Frontal cortex (tissue), 4 donors: ENCODE results near the gene BEAN1. TPM values are rescaled to one million over a fixed set of nuclear protein-coding genes. Genes with fewer than 3 reads are reported as not detected.

Experiments
- DNase-seq, 2 donors: peaks; one replicate each; pipeline ENCODE4 v3.0.0; 2012; ENCODE audit warnings: low spot score in 2 of 2
- FAIRE-seq: peaks from 2 replicates; lab custom pipeline; 2012; peaks lifted over from hg19 to GRCh38; lab: Jason Lieb, UNC
- total RNA-seq: library from RNA; depleted of rRNA; stranded (reverse); fragments of >200 nt; gene quantifications from one replicate; pipeline ENCODE4 v1.2.3, GENCODE V29; 2014
- donor health status: control.
- donor health status: control.
- donor health status: control.

Gene BEAN1
- total RNA-seq, 1 donor from 2014 or later: 4.5 TPM

DNA sequence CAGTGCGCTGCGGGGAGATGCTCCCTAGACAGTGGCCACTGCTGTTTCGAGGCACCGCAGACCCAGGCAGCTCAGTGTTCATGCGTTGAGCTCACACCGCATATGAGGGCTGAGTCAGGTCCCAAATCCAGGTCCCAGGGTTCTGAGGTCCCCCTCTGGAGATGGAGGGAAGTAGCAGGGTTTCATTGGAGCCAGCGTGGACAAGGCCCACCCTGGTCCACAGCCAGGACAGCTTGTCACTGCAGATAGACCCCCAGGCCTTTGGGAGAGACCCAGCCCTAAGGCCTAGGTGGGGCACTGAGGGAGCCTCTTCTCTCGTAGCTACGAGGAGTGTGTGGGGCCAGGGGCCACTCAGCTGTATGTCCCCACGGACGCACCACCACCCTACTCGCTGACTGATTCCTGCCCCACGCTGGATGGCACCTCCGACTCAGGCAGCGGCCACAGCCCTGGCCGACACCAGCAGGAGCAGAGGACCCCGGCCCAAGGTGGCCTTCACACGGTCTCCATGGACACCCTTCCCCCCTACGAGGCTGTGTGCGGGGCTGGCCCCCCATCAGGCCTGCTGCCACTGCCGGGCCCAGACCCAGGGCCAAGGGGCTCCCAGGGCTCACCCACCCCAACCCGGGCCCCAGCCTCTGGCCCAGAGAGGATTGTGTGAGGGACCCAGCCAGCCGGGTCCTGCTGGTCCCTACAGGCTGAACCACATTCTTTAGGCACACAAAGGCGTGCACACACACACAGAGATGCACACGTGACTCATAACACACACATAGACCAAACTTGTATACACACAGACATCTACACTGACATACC lies 53.4 kb downstream of the BEAN1 start:
- FAIRE-seq (no peak), DNase-seq (no peak)

GRCh38 chr16:66481081-66481942 lies 54.2 kb downstream of the BEAN1 start:
- DNase-seq (no peak), FAIRE-seq (no peak)

DNA sequence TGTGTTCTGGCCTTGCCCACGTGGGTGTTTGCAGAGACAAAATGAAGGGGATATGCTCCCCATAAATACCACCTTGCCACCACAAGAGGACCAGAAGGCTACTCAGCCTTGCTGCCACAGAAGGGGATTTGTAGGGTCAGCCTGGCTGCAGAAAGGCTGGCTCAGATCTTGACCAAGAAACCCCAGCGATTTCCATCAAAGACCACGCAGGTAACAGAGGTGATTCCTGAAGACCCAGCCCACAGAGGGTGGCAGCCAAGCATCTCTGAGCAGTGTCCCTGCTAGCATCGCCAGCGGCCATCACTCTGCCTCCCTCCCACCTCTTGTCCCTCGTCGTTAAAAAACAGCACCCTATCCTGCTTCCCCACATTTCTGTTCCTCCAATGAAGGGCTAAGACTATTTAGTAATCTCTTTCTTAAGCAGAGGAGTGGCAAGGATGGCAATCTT lies 54.9 kb downstream of the BEAN1 start:
- DNase-seq (no peak), FAIRE-seq (no peak)

DNA sequence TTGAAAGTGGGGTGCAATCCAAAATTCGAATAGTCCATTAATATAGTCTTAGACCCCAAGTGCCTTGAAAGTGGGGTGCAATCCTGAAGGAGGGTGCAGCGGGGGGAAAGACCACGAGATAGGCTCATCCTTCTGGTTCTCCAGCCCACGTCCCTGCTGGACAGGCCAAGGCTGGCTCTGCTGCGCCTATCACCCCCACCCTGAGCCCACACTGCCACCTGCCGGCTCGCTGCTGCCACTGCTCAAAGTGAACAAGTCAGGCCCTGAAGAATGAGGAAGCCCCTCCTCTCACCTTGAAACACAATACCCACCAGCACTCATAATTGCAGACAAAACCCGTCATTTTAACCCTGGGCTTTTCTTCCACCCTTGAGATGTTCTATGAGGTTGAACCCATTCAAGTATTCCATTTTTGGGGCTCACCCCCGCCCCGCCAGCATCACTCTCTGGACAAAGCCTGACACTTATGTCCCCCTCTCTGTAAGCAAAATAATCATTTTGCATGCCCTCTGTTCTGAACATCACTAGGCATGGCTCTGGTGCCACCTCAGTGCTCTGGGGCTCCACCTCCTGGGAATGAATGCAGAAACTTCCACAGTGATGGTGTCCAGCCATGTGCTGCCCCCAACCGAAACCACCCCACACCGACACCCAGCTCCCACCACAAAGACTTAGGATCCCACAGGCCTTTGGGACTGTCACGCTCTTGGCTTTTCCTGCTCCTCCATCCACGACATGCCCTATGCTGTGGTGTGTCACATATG lies 56.8 kb downstream of the BEAN1 start:
- no peak for FAIRE-seq
- DNase-seq: peak; percentile 57 to 79

GRCh38 chr16:66484453-66485213 lies 57.5 kb downstream of the BEAN1 start:
- FAIRE-seq: no peak
- no peak for DNase-seq

DNA sequence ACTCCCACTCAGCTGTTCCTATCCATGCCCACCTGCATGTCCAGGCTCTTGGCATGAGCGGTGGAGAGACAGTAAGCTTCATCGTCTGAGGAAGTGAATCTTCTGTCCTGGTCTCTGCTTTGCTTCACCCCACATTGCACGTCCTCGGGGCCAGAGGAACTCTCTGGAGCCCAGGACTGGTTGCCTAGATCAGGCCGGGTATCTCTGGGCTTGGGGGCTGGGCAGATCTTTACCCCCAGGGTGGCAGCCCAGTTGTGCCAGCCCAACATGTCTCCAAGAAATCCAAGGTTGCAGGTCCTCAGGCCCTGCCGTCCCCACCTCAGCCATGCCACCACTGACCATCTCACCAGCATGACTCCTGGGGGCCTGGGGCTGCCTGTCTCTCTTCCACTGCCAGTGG lies 58.3 kb downstream of the BEAN1 start:
- DNase-seq (no peak), FAIRE-seq (no peak)

- FAIRE-seq: no peak
- no peak for DNase-seq
These were observed 59.2 kb downstream of the BEAN1 start for GRCh38 chr16:66486199-66486772.

- DNase-seq: peak in 1 of 2 donors; percentile 39
- FAIRE-seq: no peak
These were observed 59.9 kb downstream of the BEAN1 start for GRCh38 chr16:66486773-66487579.

DNA sequence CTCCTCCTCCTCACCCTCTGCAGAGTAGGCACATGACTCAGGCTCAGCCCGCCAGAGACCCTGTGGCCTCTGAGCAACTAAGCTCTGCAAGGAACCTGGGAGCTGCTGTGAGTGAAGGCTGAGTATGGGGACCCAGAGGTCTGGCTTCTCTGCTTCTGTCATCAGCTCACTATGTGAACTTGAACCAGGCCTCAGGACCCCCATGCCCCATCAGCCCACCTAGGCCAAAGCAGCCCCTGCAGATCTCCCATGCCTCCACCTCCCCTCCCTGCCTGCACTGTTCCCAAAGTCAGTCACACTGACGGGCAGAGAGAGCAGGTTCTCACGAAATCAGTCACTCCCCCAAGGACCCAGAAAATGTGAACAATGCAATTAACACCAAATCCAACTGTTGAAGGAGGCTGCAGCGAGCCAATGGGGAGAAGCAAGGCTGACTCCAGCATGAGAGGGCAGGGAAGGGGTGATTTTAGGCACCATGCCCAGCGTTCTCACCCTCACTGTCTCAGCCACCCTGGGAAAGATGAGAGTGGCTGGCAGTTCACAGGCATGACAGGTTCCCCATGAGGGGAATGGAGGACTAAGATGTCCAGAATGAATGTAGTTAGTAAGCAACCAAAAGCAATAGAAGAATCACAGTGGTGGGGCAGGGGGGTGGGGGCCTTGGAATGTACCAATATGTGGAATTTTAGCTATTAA lies 60.6 kb downstream of the BEAN1 start:
- no peak for FAIRE-seq

DNA sequence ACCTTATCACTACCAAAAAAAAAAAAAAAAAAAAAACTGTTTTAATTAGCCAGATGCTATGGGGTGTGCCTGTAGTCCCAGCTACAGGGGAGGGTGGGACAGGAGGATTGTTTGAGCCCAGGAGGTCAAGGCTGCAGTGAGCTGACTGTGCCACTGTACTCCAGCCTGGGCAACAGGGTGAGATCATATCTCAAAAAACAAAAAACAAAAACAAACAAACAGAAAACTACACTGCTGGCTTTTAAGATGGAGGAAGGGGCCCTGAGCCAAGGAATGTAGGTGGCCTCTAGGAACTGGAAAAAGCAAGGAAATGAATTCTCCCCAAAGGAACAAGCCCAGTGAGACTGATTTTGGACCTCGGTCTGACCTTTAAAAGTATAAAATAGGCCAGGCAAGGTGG lies 61.4 kb downstream of the BEAN1 start:
- DNase-seq: no peak

More for the DNA sequence above, 60.6 kb downstream of the BEAN1 start:
- DNase-seq: no peak

GRCh38 chr16:66489385-66489784 lies 62.3 kb downstream of the BEAN1 start:
- no peak for FAIRE-seq
- DNase-seq: no peak

More for the DNA sequence above, 61.4 kb downstream of the BEAN1 start:
- FAIRE-seq: no peak

- DNase-seq: no peak
- FAIRE-seq: no peak
These were observed 62.7 kb downstream of the BEAN1 start for GRCh38 chr16:66489818-66490217.

DNA sequence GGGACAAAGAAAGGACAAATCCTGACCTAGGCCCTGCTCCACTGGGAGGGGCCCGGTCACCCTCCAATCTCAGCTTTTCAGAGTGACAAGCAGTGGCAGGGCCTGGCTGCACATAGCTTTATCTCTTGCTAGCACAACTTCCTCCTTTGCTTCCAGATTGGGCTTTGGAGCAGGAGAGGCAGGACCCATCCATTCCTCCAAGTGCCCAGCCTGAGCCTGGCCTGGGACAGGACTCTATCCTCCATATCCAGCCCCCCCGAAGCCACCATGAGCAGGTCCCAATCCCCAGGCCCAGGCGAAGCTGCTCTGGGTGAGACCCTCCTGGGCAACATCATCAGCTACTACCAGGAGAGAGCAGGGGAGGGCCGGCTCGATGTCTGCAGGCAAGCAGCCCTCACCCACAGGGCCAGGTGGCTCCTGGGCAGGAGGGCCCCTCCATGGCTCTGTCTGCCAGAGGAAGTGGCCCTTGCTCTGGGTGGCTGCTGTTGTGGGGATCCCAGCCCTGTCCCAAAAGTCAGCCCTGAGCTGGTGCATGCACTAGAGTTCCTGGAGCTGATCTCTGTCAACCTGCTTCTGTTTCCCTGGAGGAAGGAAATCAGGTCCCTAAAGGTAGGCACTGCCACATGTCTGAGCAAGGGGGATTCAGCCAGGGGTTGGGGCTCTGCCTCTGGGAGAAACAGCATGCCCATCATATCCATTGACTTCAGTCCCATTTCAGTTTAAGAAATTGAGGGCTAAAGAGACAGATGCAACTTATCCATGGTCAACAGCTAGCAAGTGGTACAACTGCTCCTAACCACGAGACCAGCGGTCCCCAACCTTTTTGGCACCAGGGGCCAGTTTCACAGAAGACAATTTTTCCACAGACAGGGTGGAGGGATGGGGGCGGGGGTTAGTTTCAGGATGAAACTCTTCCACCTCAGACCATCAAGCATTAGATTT lies 64.0 kb downstream of the BEAN1 start:
- FAIRE-seq: no peak
- DNase-seq: no peak

- DNase-seq (no peak), FAIRE-seq (no peak)
These were observed 64.6 kb downstream of the BEAN1 start for GRCh38 chr16:66491716-66492064.

DNA sequence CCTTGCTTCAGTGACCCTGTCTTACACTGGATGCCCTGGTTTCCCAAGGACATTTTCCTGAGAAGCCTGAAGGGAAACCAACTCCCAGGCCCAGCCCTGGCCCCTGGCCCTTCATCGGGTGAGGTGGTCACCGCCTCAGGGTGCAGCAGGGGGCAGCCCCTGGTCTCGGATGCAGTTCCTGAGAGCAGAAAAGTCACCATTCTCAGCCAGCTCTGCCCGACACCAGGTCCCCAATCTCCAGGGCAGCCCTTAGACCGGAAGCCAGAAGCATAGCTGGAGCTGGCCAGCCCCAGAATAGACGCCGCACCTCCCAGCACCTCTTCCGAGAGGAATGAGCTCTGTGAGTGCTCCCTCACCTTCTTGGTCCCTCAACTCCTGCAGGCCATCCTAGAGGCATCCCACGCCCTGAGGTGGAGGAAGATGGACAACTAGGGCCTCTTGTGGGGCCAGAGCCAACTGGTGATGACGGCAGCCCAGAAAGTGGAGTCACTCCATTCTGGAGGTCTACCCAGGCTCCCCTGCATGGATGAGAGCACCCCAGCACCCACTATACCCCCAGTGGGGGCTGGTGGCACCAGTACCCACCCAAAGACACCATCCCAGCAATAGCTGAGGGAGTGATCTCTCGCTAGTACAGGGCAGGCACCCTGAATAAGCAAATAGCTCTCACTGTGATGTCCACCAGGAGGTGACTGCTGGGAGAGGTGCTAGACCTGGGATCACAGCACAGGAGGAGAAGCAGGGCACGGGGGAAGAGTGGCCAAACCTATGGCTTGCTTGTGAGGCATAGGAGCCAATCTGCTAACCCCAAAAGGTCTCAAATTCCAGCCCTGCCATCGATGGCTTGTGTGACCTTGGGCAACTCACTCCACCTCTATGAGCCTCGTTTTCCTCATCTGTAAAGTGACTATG lies 66.7 kb downstream of the BEAN1 start:
- DNase-seq (no peak), FAIRE-seq (no peak)

- FAIRE-seq (no peak), DNase-seq (no peak)
These were observed 67.8 kb downstream of the BEAN1 start for GRCh38 chr16:66494916-66495315.
